ENCODE measurements around the gene GIGYF2. TPM values are rescaled to one million over a fixed set of nuclear protein-coding genes. Genes with fewer than 3 reads are reported as not detected.

The GIGYF2 gene
- total and polyA plus RNA-seq, 2 of the 4 experiments (the other 2 are of a cell fraction): 14.7 to 66.0 TPM

DNA sequence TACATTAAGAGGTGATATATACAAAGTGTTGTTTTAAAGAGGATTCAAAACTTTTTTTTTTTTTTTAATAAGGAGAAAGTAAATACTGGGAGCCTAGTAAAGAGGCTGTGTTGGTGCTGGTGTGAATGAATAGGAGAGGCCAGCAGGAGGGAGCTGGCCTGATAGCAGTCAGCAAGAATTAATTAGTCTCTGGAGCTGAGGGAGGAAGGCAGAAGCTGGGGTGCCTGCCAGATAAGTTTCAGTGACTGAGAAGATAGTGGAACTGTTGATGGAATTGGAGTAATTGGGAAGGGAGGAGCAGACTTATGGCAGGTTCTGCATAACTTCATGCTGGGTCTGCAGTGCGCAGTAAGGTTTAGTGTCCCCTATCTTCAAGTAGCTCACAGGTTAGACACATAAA, 136.7 kb downstream of the GIGYF2 start:
- intact Hi-C loops (cut with micrococcal nuclease) (no loop called here), dilution Hi-C loops (cut with HindIII; ENCODE audit: low sequenced_read_pairs, unreplicated experiment) (no loop called here), in situ Hi-C loops (cut with MboI; ENCODE audit: low sequenced_read_pairs) (no loop called here)
- Histone ChIP-seq H3K23ac (ENCODE audit: low read depth, low read length) (no peak overlapping the region), H2AFZ (replicated peaks; ENCODE audit: low read length, poor library complexity) (no peak overlapping the region), H2AK5ac (ENCODE audit: low read depth, low read length) (no peak overlapping the region), H3K4me3 (ENCODE audit: insufficient read depth, low read depth, low read length) (no peak overlapping the region), H3K18ac (ENCODE audit: low read depth, low read length) (no peak overlapping the region), H3K9me3 (ENCODE audit: control insufficient read depth, insufficient read depth, low read length) (no peaks in the 10 kb centered on the region), H2BK120ac (ENCODE audit: low read depth, low read length) (no peak overlapping the region), H2BK20ac (ENCODE audit: low read depth, low read length) (no peak overlapping the region), H3K9me1 (ENCODE audit: insufficient read depth, low read length) (no peaks in the 10 kb centered on the region), H4K5ac (ENCODE audit: low read depth, low read length) (no peak overlapping the region), H4K91ac (ENCODE audit: insufficient read depth, low read depth, low read length) (no peak overlapping the region), H3K27ac (ENCODE audit: insufficient read depth, low read length) (no peak overlapping the region), H3K4me2 (ENCODE audit: low read depth, low read length) (no peak overlapping the region), H2BK15ac (ENCODE audit: low read depth, low read length) (no peak overlapping the region), H2BK5ac (ENCODE audit: low read depth, low read length, poor library complexity, severe bottlenecking) (no peak overlapping the region), H3K4ac (ENCODE audit: low read depth, low read length) (no peak overlapping the region), H3K9ac (ENCODE audit: low read depth, low read length) (no peak overlapping the region), H4K8ac (ENCODE audit: low read depth in 2 of 2, low read length in 2 of 2) (no peak overlapping the region), H4K20me1 (ENCODE audit: insufficient read depth, low read length) (no peaks in the 10 kb centered on the region; the same call in 1 of the 2 replicates), H3K36me3 (ENCODE audit: control insufficient read depth, insufficient read depth, low read length) (peaks cover 32% of the 10 kb centered on the region), H3K79me1 (ENCODE audit: low read depth in 1 of 2, low read length in 2 of 2) (peaks cover 9 to 21% of the 10 kb centered on the region in 2 experiments), H3K14ac (replicated peaks; ENCODE audit: low read depth, low read length) (no peak overlapping the region), H3K56ac (ENCODE audit: extremely low read depth, insufficient read depth, low read length) (no peak overlapping the region), H2AK9ac (replicated peaks; ENCODE audit: low read depth, low read length, poor library complexity) (no peak overlapping the region), H3K4me1 (ENCODE audit: control insufficient read depth, insufficient read depth, low read length) (peaks cover 3% of the 10 kb centered on the region), H3K27me3 (ENCODE audit: control insufficient read depth, insufficient read depth, low read length) (no peaks in the 10 kb centered on the region)
- WGBS, 2 experiments (ENCODE audit: extremely low coverage in 2 of 2, insufficient read length in 1 of 2): no CpG with 5 or more reads among the region's 1 CpG
- no peak for ATAC-seq (ENCODE audit: low read depth)
- ChIA-PET CTCF (interaction anchor here (1.0 kb wide), 1 partner anchor 14 kb away, joined by 3 read pairs; no protein-coding TSS in a partner anchor), POLR2A (ENCODE audit: unreplicated experiment) (no interaction called here)
- no TSS peak for BruUV-seq (replicated peaks)
- TF ChIP-seq POLR2A (IDR thresholded peaks at IDR 0.05; ENCODE audit: low read depth, low read length) (no peak), RCOR1 (IDR thresholded peaks at IDR 0.05; ENCODE audit: insufficient replicate concordance, low read length) (no peak), CHD1 (IDR thresholded peaks at IDR 0.05; ENCODE audit: low read depth, low read length) (no peak), FOS (IDR thresholded peaks at IDR 0.05; ENCODE audit: low read depth, low read length) (no peak), MAFK (IDR thresholded peaks at IDR 0.05; ENCODE audit: low read depth, low read length) (no peak), ELK1 (IDR thresholded peaks at IDR 0.05; ENCODE audit: borderline replicate concordance, low read depth, low read length) (no peak), BHLHE40 (IDR thresholded peaks at IDR 0.05; ENCODE audit: low read depth, low read length) (no peak), MAZ (IDR thresholded peaks at IDR 0.05; ENCODE audit: borderline replicate concordance, low read depth, low read length) (no peak), MXI1 (IDR thresholded peaks at IDR 0.05; ENCODE audit: borderline replicate concordance, low read depth, low read length) (no peak), CTCF (conservative IDR thresholded peaks at IDR 0.05; ENCODE audit: low read depth, low read length) (no peak), RAD21 (IDR thresholded peaks at IDR 0.05; ENCODE audit: low read length) (no peak), SMC3 (IDR thresholded peaks at IDR 0.05; ENCODE audit: low read depth, low read length) (no peak), NFE2L2 (IDR thresholded peaks at IDR 0.05; ENCODE audit: low read depth, low read length) (no peak), RFX5 (IDR thresholded peaks at IDR 0.05; ENCODE audit: low read depth, low read length) (no peak), CEBPB (IDR thresholded peaks at IDR 0.05; ENCODE audit: low read depth, low read length) (no peak)
- TF ChIP-seq, protein P1, sequence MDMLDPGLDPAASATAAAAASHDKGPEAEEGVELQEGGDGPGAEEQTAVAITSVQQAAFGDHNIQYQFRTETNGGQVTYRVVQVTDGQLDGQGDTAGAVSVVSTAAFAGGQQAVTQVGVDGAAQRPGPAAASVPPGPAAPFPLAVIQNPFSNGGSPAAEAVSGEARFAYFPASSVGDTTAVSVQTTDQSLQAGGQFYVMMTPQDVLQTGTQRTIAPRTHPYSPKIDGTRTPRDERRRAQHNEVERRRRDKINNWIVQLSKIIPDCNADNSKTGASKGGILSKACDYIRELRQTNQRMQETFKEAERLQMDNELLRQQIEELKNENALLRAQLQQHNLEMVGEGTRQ (IDR thresholded peaks at IDR 0.05; ENCODE audit: low read depth, low read length): no peak
- DNase-seq: no peak

Measured in IMR-90 (cell line).